ENCODE data around the gene BICRAL. TPM values are rescaled to one million over a fixed set of nuclear protein-coding genes. Genes with fewer than 3 reads are reported as not detected.

Gene BICRAL
- total RNA-seq, 1 experiment from 2014 or later: 9.7 TPM

GRCh38 chr6:42754759-42755158 is 27.1 kb upstream of the BICRAL start (continued):
- TF ChIP-seq RELA (CRISPR knock-in tag; IDR thresholded peaks at IDR 0.05; ENCODE audit: borderline replicate concordance) (no peak), ATF3 (CRISPR knock-in tag; conservative IDR thresholded peaks at IDR 0.05) (no peak), ATF1 (CRISPR knock-in tag; IDR thresholded peaks at IDR 0.05) (no peak)

GRCh38 chr6:42756722-42757121 is 25.1 kb upstream of the BICRAL start:
- no peak for TF ChIP-seq KAT7 (CRISPR knock-in tag; IDR thresholded peaks at IDR 0.05; ENCODE audit: borderline replicate concordance)
- no peak for TF ChIP-seq ZNF512 (CRISPR knock-in tag; IDR thresholded peaks at IDR 0.05; ENCODE audit: borderline replicate concordance)
- TF ChIP-seq CBFB (CRISPR knock-in tag; IDR thresholded peaks at IDR 0.05; ENCODE audit: low read depth): no peak
- TF ChIP-seq TEAD1 (CRISPR knock-in tag; IDR thresholded peaks at IDR 0.05): peak; percentile 25; the same call in 1 of the 2 replicates
- TF ChIP-seq ZBTB43 (CRISPR knock-in tag; IDR thresholded peaks at IDR 0.05): no peak
- TF ChIP-seq ESRRA (CRISPR knock-in tag; IDR thresholded peaks at IDR 0.05; ENCODE audit: borderline replicate concordance): no peak
- ATAC-seq: peak; percentile 63

GRCh38 chr6:42758756-42759430 is 23.0 kb upstream of the BICRAL start:
- POLR2A ChIA-PET: interaction anchor here (0.6 to 1.1 kb wide), 2 partner anchors 13 to 29 kb away, joined by 3 to 4 read pairs; partner anchors contain the start of gene TBCC
- Mint-ChIP-seq H3K36me3 (no peaks in the 10 kb centered on the region), H3K4me3 (no peak overlapping the region), H3K9me3 (no peaks in the 10 kb centered on the region), H3K27ac (no peak overlapping the region), H3K27me3 (ENCODE audit: low read depth) (no peaks in the 10 kb centered on the region), H3K4me1 (peaks cover 42% of the 10 kb centered on the region)
- DNase-seq (ENCODE audit: low spot score) (no peak), ATAC-seq (no peak)
- CTCF ChIA-PET: interaction anchor here (0.6 to 1.2 kb wide), 2 partner anchors 12 to 56 kb away, joined by 3 to 6 read pairs; no protein-coding TSS in a partner anchor
- TF ChIP-seq NFE2L1 (CRISPR knock-in tag; IDR thresholded peaks at IDR 0.05): no peak
- no peak for TF ChIP-seq ZNF425 (CRISPR knock-in tag; conservative IDR thresholded peaks at IDR 0.05)
- TF ChIP-seq PRRX2 (CRISPR knock-in tag; IDR thresholded peaks at IDR 0.05): no peak
- TF ChIP-seq ZNF121 (CRISPR knock-in tag; IDR thresholded peaks at IDR 0.05): no peak
- no peak for TF ChIP-seq MAX (CRISPR knock-in tag; IDR thresholded peaks at IDR 0.05)
- no peak for TF ChIP-seq FOXP1 (CRISPR knock-in tag; IDR thresholded peaks at IDR 0.05; ENCODE audit: borderline replicate concordance)
- TF ChIP-seq ERG (CRISPR knock-in tag; IDR thresholded peaks at IDR 0.05): no peak
- TF ChIP-seq MXD4 (CRISPR knock-in tag; IDR thresholded peaks at IDR 0.05; ENCODE audit: borderline replicate concordance): no peak
- no peak for TF ChIP-seq FOXK1 (CRISPR knock-in tag; IDR thresholded peaks at IDR 0.05)
- no peak for TF ChIP-seq NFYB (CRISPR knock-in tag; conservative IDR thresholded peaks at IDR 0.05; ENCODE audit: low read depth)
- no peak for TF ChIP-seq GTF2I (CRISPR knock-in tag; conservative IDR thresholded peaks at IDR 0.05)
- no peak for TF ChIP-seq IRF1 (CRISPR knock-in tag; IDR thresholded peaks at IDR 0.05)
- no peak for TF ChIP-seq ESRRA (CRISPR knock-in tag; IDR thresholded peaks at IDR 0.05; ENCODE audit: borderline replicate concordance)
- TF ChIP-seq RORB (CRISPR knock-in tag; IDR thresholded peaks at IDR 0.05): no peak
- TF ChIP-seq CBFB (CRISPR knock-in tag; IDR thresholded peaks at IDR 0.05; ENCODE audit: low read depth): no peak

More at GRCh38 chr6:42756722-42757121, 25.1 kb upstream of the BICRAL start:
- Mint-ChIP-seq H3K4me1 (peaks cover 44% of the 10 kb centered on the region), H3K27me3 (ENCODE audit: low read depth) (no peaks in the 10 kb centered on the region), H3K4me3 (peak overlapping the region; percentile 17; the same call in 1 of the 2 replicates), H3K9me3 (no peaks in the 10 kb centered on the region), H3K36me3 (peaks cover 3% of the 10 kb centered on the region; the same call in 1 of the 2 replicates), H3K27ac (peak overlapping the region; percentile 66; the same call in 1 of the 2 replicates)
- CTCF ChIA-PET: interaction anchor here (0.6 to 1.1 kb wide), 4 partner anchors 14 to 123 kb away, joined by 3 to 5 read pairs (median 4); no protein-coding TSS in a partner anchor
- peak; percentile 39 for DNase-seq (ENCODE audit: low spot score)
- POLR2A ChIA-PET: interaction anchor here (0.6 to 1.7 kb wide), 6 partner anchors 10 to 303 kb away, joined by 3 to 13 read pairs (median 3); partner anchors contain the start of genes KLC4, MRPL2, RPL7L1 and TBCC

Data from WTC11 (cell line).